GM06990 (cell line): ENCODE results near the gene MRPL42.

Experiments
- DNase-seq: peaks from one replicate; pipeline ENCODE4 v3.0.0-alpha.2; 2011; ENCODE audit not compliant: insufficient read length; ENCODE audit errors: extremely low read depth
- H3K27me3 ChIP-seq: replicated peaks from 2 replicates; pipeline ENCODE4 v1.6.0; 2011; ENCODE audit warnings: low read length; ENCODE audit not compliant: control insufficient read depth, insufficient read depth
- H3K36me3 ChIP-seq: 2 replicates; pipeline ENCODE4 v1.5.1; 2011; ENCODE audit warnings: low read length; ENCODE audit not compliant: control insufficient read depth, insufficient read depth
- H3K4me3 ChIP-seq: replicated peaks from 2 replicates; pipeline ENCODE4 v1.5.1; 2011; ENCODE audit warnings: low read depth, mild to moderate bottlenecking, control low read depth, low read length
- TF ChIP-seq, protein P1 (sequence below): IDR thresholded peaks from 2 replicates; pipeline ENCODE4 v1.5.1; 2011; ENCODE audit warnings: low read length, control low read depth, mild to moderate bottlenecking, inconsistent platforms; ENCODE audit not compliant: insufficient read depth, poor library complexity, severe bottlenecking

The MRPL42 gene

DNA sequence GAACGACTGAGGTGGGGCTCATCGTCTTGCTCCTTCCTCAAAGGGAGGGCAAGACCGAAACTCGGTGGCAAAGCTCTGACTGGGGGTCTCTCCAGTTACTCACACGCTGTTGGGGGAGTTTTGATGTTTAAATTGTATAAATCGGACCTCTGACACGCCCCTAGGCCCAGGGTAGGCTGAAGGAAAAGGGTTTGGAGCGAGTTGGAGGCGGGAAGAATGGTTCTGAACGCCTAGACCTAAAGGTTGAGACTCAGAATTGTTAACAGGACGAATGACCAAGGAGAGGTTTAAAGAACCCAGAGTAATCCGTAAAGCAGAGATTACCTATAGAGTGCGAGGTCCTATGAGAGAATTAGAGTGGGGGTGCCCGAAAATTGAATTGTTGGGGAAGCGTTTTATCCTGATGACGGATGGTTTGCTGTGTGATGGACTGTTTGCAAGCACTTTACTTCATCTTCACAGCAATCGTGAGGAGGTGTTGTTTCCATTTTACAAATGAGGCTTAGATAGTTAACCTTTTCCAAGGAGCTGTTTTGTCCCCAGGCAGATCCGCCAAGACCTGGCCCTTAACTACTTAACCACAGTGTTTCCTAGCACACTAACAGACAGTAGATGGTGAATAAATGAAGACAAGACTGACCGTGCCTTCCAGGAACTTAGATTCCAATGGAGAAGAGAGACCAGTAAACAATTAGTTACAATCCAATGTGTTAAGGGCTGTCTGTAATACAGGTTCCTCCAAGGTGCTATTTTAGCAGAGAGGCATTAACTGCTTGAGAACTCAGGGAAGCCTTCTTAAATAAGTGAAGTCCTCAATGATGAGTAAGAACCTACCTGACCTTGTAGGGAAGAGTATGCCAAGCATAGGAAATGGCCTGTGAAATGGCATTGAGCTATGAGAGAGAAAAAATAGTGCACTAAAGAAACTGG is 24.6 kb upstream of the MRPL42 start:
- no peak for DNase-seq
- TF ChIP-seq, protein P1, sequence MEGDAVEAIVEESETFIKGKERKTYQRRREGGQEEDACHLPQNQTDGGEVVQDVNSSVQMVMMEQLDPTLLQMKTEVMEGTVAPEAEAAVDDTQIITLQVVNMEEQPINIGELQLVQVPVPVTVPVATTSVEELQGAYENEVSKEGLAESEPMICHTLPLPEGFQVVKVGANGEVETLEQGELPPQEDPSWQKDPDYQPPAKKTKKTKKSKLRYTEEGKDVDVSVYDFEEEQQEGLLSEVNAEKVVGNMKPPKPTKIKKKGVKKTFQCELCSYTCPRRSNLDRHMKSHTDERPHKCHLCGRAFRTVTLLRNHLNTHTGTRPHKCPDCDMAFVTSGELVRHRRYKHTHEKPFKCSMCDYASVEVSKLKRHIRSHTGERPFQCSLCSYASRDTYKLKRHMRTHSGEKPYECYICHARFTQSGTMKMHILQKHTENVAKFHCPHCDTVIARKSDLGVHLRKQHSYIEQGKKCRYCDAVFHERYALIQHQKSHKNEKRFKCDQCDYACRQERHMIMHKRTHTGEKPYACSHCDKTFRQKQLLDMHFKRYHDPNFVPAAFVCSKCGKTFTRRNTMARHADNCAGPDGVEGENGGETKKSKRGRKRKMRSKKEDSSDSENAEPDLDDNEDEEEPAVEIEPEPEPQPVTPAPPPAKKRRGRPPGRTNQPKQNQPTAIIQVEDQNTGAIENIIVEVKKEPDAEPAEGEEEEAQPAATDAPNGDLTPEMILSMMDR: no peak

DNA sequence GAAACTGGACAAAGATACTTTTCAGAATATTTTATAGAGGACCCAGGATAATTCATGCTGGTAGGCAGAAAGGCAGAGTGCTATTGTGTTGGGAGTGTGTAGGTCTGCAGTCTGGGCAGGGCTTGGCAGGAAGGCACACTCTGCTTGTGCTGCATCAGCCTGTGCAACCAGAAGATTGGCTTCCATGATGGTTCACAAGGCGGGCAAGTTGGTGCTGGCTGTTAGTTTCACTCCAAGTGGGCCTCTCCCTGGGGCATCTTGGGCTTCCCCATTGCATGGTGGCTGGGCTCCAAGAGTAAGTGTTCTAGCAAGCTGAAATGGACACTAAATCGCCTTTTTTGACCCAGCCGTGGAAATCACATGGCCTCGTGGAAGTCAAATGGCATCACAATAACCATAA is 23.7 kb upstream of the MRPL42 start:
- no peak overlapping the region for H3K4me3 ChIP-seq
- H3K27me3 ChIP-seq: no peaks in the 10 kb centered on the region
- DNase-seq: no peak
- H3K36me3 ChIP-seq: no peaks in the 10 kb centered on the region
- TF ChIP-seq, protein P1: no peak

More for the DNA sequence above, 24.6 kb upstream of the MRPL42 start:
- no peaks in the 10 kb centered on the region for H3K27me3 ChIP-seq
- no peaks in the 10 kb centered on the region for H3K36me3 ChIP-seq
- peak overlapping the region; percentile 86 for H3K4me3 ChIP-seq

DNA sequence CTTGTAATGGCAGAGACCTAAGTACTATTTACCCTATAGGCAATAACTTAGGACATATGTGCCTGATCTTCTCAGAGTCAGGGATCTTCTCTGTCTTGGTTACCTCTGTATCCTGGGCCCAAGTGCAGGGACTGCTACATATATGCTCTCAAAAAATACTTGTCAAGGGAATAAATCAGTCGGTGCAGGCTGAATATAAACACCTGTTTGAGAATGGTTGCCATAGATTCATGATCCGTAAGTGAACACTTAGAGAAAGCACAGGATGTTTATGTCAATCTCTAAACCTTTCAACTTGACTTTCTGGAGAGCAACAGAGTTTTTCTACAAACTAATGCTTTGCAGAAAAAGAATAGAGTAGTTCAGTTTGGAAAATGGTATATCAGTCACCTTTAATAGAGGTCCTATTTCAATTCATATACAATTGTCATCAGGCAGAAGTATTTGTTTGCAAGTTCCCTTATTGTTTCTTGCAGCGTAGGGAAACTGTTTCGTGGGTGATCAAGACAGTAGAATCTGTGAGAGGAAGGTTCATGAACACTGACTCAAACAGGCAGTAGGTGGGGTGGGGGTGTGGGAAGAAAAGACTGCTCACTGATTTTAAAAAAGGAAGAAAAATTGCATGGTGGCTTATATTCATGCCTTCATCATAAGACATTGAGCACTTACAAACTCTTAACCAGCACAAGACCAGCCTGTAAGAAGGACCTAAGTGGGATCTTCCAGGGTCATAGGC is 19.6 kb upstream of the MRPL42 start:
- Histone ChIP-seq H3K4me3 (no peak overlapping the region), H3K27me3 (no peaks in the 10 kb centered on the region), H3K36me3 (no peaks in the 10 kb centered on the region)
- TF ChIP-seq, protein P1: no peak
- DNase-seq: no peak

DNA sequence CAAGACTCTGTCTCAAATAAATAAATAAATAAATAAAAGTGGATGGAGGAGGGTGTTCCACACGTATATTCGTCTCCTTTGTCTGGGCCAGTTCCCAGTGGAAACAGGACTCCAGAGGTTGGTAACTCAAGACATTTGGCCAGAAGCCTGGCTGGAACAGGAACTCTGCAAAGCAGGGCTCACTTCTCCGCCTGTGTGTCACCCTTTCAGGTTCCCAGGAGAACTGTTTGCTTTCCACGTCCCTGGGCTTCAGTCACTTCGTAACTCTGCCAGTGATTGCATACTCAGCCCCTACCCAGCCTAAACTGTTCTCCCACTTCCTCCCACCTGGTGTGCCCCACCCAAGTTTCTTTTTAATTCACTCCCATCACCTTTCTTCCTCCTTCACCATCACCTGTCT is 18.5 kb upstream of the MRPL42 start:
- TF ChIP-seq, protein P1: no peak
- Histone ChIP-seq H3K4me3 (no peak overlapping the region), H3K36me3 (no peaks in the 10 kb centered on the region), H3K27me3 (no peaks in the 10 kb centered on the region)
- DNase-seq: no peak

GRCh38 chr12:93449277-93449676 is 18.0 kb upstream of the MRPL42 start:
- H3K4me3 ChIP-seq: no peak overlapping the region
- H3K27me3 ChIP-seq: no peaks in the 10 kb centered on the region
- TF ChIP-seq, protein P1: no peak
- peak; percentile 57 for DNase-seq
- no peaks in the 10 kb centered on the region for H3K36me3 ChIP-seq
